Measurements from ENCODE around the gene ADCY3. TPM values are rescaled to one million over a fixed set of nuclear protein-coding genes. Genes with fewer than 3 reads are reported as not detected.

Gene ADCY3
- total and polyA plus RNA-seq, 2 experiments from 2014 or later: 13.8 to 15.0 TPM

- Histone ChIP-seq H3K9me3 (ENCODE audit: low read depth) (no peaks in the 10 kb centered on the region), H3K9me2 (replicated peaks; ENCODE audit: insufficient read depth) (no peaks in the 10 kb centered on the region), H3K79me2 (no peaks in the 10 kb centered on the region), H4K20me1 (ENCODE audit: insufficient read depth, poor library complexity, severe bottlenecking) (no peaks in the 10 kb centered on the region), H2AFZ (no peak overlapping the region), H3K27me3 (no peaks in the 10 kb centered on the region), H3K4me1 (ENCODE audit: insufficient read depth) (no peaks in the 10 kb centered on the region), H3K4me3 (no peak overlapping the region), H3K4me2 (no peak overlapping the region), H3K27ac (no peak overlapping the region), H3K36me3 (replicated peaks; ENCODE audit: insufficient read depth, low read depth) (no peaks in the 10 kb centered on the region)
- no peak for DNase-seq (ENCODE audit: low spot score)
- no peak for TF ChIP-seq EZH2 (IDR thresholded peaks at IDR 0.05; ENCODE audit: borderline replicate concordance)
- 85% methylated on average over 7 of the region's 7 CpGs for WGBS (ENCODE audit: low lambda C conversion rate, missing lambda C conversion rate)
Observed at GRCh38 chr2:24912523-24912922, 7.5 kb downstream of the ADCY3 start.

DNA sequence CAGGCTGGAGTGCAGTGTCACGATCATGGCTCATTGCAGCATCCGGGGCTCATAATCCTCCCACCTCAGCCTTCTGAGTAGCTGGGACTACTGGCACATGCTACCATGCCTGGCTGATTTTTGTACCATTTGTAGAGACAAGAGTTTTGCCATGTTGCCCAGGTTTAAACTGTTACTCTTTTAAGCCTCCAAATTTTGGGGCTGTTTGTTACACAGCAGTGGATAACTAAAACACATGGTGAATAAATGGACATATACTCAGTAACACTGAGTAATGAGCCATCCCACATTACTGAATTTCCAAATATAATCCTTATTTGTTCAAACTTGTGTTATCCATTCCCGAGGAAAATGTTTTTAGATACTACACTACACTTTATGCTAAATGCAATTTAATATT is 9.8 kb downstream of the ADCY3 start:
- no peak overlapping the region for H3K4me3 ChIP-seq
- WGBS (ENCODE audit: low lambda C conversion rate, missing lambda C conversion rate): 100% methylated on average over 3 of the region's 3 CpGs
- no peak overlapping the region for H3K27ac ChIP-seq
- H3K9me3 ChIP-seq (ENCODE audit: low read depth): no peaks in the 10 kb centered on the region
- no peaks in the 10 kb centered on the region for H3K4me1 ChIP-seq (ENCODE audit: insufficient read depth)
- no peaks in the 10 kb centered on the region for H3K27me3 ChIP-seq
- no peaks in the 10 kb centered on the region for H4K20me1 ChIP-seq (ENCODE audit: insufficient read depth, poor library complexity, severe bottlenecking)
- no peak for DNase-seq (ENCODE audit: low spot score)
- no peak overlapping the region for H2AFZ ChIP-seq
- H3K9me2 ChIP-seq (replicated peaks; ENCODE audit: insufficient read depth): no peaks in the 10 kb centered on the region
- TF ChIP-seq, protein P1, sequence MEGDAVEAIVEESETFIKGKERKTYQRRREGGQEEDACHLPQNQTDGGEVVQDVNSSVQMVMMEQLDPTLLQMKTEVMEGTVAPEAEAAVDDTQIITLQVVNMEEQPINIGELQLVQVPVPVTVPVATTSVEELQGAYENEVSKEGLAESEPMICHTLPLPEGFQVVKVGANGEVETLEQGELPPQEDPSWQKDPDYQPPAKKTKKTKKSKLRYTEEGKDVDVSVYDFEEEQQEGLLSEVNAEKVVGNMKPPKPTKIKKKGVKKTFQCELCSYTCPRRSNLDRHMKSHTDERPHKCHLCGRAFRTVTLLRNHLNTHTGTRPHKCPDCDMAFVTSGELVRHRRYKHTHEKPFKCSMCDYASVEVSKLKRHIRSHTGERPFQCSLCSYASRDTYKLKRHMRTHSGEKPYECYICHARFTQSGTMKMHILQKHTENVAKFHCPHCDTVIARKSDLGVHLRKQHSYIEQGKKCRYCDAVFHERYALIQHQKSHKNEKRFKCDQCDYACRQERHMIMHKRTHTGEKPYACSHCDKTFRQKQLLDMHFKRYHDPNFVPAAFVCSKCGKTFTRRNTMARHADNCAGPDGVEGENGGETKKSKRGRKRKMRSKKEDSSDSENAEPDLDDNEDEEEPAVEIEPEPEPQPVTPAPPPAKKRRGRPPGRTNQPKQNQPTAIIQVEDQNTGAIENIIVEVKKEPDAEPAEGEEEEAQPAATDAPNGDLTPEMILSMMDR (IDR thresholded peaks at IDR 0.05; ENCODE audit: poor library complexity): no peak
- no peaks in the 10 kb centered on the region for H3K79me2 ChIP-seq
- H3K4me2 ChIP-seq: no peak overlapping the region
- H3K36me3 ChIP-seq (replicated peaks; ENCODE audit: insufficient read depth, low read depth): no peaks in the 10 kb centered on the region

DNA sequence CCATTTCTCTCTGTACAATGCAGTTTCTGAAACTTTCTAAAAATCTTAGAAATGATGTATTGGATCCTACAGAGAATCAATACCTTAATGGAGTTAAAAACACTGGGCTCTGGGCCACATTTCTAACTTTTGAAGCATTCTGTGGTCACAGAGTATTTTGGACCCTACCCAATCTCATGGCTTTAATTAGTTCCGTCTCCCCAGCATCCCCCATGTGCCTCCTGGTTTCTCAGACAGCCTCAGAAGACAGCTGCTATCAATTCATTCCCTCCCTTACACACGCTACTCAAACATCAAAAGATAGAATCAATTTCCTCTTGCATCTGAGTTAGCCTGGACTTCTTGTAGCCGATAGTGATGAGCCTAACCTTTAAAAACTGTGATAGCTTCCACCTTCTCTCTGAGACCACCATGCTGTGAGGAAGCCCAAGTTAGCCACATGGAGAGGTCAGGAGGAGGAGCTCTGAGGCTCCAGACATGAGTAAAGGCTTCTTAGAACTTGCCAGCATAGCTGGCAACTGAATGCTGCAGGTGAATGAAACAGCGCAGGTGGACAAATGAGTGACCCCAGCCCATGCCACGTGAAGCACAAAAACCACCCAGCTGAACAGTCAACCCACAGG is 10.4 kb downstream of the ADCY3 start:
- Histone ChIP-seq H2AFZ (no peak overlapping the region), H3K79me2 (no peaks in the 10 kb centered on the region), H3K4me2 (no peak overlapping the region), H3K4me1 (ENCODE audit: insufficient read depth) (no peaks in the 10 kb centered on the region), H3K9me2 (replicated peaks; ENCODE audit: insufficient read depth) (no peaks in the 10 kb centered on the region), H3K36me3 (replicated peaks; ENCODE audit: insufficient read depth, low read depth) (no peaks in the 10 kb centered on the region), H3K27me3 (no peaks in the 10 kb centered on the region), H3K9me3 (ENCODE audit: low read depth) (no peaks in the 10 kb centered on the region), H3K27ac (no peak overlapping the region), H4K20me1 (ENCODE audit: insufficient read depth, poor library complexity, severe bottlenecking) (no peaks in the 10 kb centered on the region), H3K4me3 (no peak overlapping the region)
- no peak for TF ChIP-seq EZH2phosphoT487 (IDR thresholded peaks at IDR 0.05; ENCODE audit: low read depth, severe bottlenecking, unreplicated experiment)
- no peak for TF ChIP-seq EZH2 (IDR thresholded peaks at IDR 0.05; ENCODE audit: borderline replicate concordance)
- TF ChIP-seq, protein P1 (IDR thresholded peaks at IDR 0.05; ENCODE audit: poor library complexity): no peak
- DNase-seq (ENCODE audit: low spot score): no peak
- WGBS (ENCODE audit: low lambda C conversion rate, missing lambda C conversion rate): 78% methylated on average over 5 of the region's 5 CpGs

GRCh38 chr2:24908461-24908901 is 11.6 kb downstream of the ADCY3 start:
- Histone ChIP-seq H3K27ac (no peak overlapping the region), H3K4me2 (no peak overlapping the region), H3K9me3 (ENCODE audit: low read depth) (no peaks in the 10 kb centered on the region), H4K20me1 (ENCODE audit: insufficient read depth, poor library complexity, severe bottlenecking) (no peaks in the 10 kb centered on the region), H3K4me1 (ENCODE audit: insufficient read depth) (no peaks in the 10 kb centered on the region), H3K27me3 (no peaks in the 10 kb centered on the region), H3K79me2 (no peaks in the 10 kb centered on the region), H3K4me3 (no peak overlapping the region), H2AFZ (no peak overlapping the region), H3K9me2 (replicated peaks; ENCODE audit: insufficient read depth) (no peaks in the 10 kb centered on the region), H3K36me3 (replicated peaks; ENCODE audit: insufficient read depth, low read depth) (no peaks in the 10 kb centered on the region)
- WGBS (ENCODE audit: low lambda C conversion rate, missing lambda C conversion rate): 96% methylated on average over 8 of the region's 8 CpGs
- no peak for TF ChIP-seq EZH2phosphoT487 (IDR thresholded peaks at IDR 0.05; ENCODE audit: low read depth, severe bottlenecking, unreplicated experiment)
- no peak for TF ChIP-seq EZH2 (IDR thresholded peaks at IDR 0.05; ENCODE audit: borderline replicate concordance)
- TF ChIP-seq, protein P1 (IDR thresholded peaks at IDR 0.05; ENCODE audit: poor library complexity): no peak
- DNase-seq (ENCODE audit: low spot score): no peak
